Activated naive CD4-positive, alpha-beta T cell treated with anti-CD3 and anti-CD28 coated beads for 36 hours (primary cell): Measurements from ENCODE around the gene BBS10. TPM values are rescaled to one million over a fixed set of nuclear protein-coding genes. Genes with fewer than 3 reads are reported as not detected.
"Not testable (repeated sequence)": the region's sequence is repeated elsewhere in the genome, so short reads cannot be mapped to it uniquely, and the experiment has no call there.

Source experiments
- CTCF ChIA-PET: fragments of 350-600 bp; sonication (Branson Sonifier 250); formaldehyde crosslinking; loops from one replicate; lab custom pipeline; 2021; ENCODE audit warnings: antibody characterized with exemption; lab: Charles Lee
- DNase-seq: peaks from one replicate; pipeline ENCODE4 v3.0.0-alpha.2; 2020
- H3K27ac Mint-ChIP-seq: one replicate; pipeline ENCODE4 v1.8.0; 2021; ENCODE audit warnings: mild to moderate bottlenecking, mixed read lengths
- H3K27me3 Mint-ChIP-seq: one replicate; pipeline ENCODE4 v1.8.0; 2021; ENCODE audit warnings: low read depth, mixed read lengths
- H3K36me3 Mint-ChIP-seq: one replicate; pipeline ENCODE4 v1.8.0; 2021; ENCODE audit warnings: low read depth, mixed read lengths
- H3K4me1 Mint-ChIP-seq: one replicate; pipeline ENCODE4 v1.8.0; 2021; ENCODE audit warnings: low read depth, mixed read lengths
- H3K4me3 Mint-ChIP-seq: one replicate; pipeline ENCODE4 v1.8.0; 2021; ENCODE audit warnings: mild to moderate bottlenecking, moderate library complexity, mixed read lengths
- H3K9me3 Mint-ChIP-seq: one replicate; pipeline ENCODE4 v1.8.0; 2021; ENCODE audit warnings: mixed read lengths
- intact Hi-C: fragments of 100-400 bp; cut with micrococcal nuclease; formaldehyde crosslinking; loops from one replicate; pipeline ENCODE4 v1.15.1; 2023
- total RNA-seq, 2 experiments: library from RNA; stranded (reverse); gene quantifications; one replicate each; pipeline ENCODE4 v1.2.3, GENCODE V29; 2021

BBS10 gene
- total RNA-seq, 2 experiments from 2014 or later: 3.3 TPM

DNA sequence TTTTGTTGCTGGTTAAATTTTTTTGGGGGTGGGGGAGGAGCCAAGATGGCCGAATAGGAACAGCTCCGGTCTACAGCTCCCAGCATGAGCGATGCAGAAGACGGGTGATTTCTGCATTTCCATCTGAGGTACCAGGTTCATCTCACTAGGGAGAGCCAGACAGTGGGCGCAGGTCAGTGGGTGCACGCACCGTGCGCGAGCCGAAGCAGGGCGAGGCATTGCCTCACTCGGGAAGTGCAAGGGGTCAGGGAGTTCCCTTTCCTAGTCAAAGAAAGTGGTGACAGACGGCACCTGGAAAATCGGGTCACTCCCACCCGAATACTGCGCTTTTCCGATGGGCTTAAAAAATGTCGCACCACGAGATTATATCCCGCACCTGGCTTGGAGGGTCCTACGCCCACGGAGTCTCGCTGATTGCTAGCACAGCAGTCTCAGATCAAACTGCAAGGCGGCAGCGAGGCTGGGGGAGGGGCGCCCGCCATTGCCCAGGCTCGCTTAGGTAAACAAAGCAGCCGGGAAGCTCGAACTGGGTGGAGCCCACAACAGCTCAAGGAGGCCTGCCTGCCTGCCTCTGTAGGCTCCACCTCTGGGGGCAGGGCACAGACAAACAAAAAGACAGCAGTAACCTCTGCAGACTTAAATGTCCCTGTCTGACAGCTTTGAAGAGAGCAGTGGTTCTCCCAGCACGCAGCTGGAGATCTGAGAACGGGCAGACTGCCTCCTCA is 28.5 kb downstream of the BBS10 start:
- not testable (repeated sequence) for H3K4me3 Mint-ChIP-seq

DNA sequence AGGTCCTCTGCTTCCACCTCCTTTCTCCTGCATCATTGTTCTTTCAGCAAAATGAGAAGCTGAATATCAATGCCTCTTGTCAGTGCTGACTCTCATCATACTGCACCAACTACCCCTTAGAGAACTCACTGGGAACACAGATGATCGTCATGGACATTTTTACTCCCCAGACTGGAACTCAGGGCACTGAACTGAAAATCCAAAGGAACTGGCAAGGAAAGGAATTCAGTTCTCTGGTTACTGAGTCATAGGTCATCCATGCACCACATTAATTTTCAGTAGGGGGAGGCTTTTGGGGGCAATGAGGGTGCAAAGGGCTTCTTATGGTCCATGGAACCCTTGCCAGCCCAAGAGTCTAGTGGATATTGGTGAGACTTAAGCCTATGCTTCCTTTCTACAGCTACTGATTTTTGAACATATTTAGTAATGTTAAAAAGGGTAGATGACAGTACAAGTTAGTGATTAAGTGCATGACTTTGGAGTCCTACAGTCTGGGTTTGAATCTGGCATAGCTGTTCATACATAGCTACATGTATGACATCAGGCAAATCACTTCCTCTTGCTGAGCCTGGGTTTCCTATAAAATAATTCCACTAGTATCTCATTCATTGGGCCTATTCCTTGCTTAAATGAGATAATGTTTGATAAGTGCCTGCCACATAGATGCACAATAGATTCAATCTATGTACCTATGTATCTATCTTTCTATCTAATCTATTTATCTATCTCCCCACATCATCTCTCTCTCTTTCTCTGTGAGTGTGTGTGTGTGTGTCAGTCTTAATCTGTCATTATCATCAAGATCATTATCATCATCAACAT is 29.2 kb downstream of the BBS10 start:
- H3K9me3 Mint-ChIP-seq: no peaks in the 10 kb centered on the region
- H3K36me3 Mint-ChIP-seq: peaks cover 1% of the 10 kb centered on the region
- no peaks in the 10 kb centered on the region for H3K4me1 Mint-ChIP-seq
- DNase-seq: no peak
- CTCF ChIA-PET: no interaction called here
- H3K27ac Mint-ChIP-seq: no peak overlapping the region
- H3K4me3 Mint-ChIP-seq: no peak overlapping the region
- intact Hi-C loops: no loop called here
- peaks cover 18% of the 10 kb centered on the region for H3K27me3 Mint-ChIP-seq

More for the DNA sequence above, 28.5 kb downstream of the BBS10 start:
- H3K4me1 Mint-ChIP-seq, H3K36me3 Mint-ChIP-seq, intact Hi-C loops, H3K27ac Mint-ChIP-seq, CTCF ChIA-PET, H3K9me3 Mint-ChIP-seq, DNase-seq: not testable (repeated sequence)
- peaks cover 18% of the 10 kb centered on the region for H3K27me3 Mint-ChIP-seq

DNA sequence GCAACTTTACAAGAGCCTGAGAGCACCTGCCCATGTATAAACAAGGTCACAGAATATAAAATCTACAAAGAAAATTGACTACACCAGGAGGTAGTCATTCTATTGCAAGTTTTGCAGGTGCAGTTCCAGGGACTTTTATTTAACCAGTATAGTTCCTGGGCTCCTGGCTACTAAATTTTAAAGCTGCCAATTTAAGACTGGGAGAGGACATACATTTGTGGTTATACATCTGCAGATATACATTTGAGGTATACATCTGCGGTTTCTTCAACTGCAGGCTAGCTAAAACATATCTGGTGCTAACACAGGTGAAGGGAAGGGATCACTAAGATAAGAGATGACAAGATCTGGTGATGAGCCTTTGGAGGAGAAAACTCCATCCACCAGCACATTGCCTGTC is 30.2 kb downstream of the BBS10 start:
- Mint-ChIP-seq H3K9me3 (no peaks in the 10 kb centered on the region), H3K27ac (no peak overlapping the region), H3K36me3 (peaks cover 1% of the 10 kb centered on the region), H3K4me3 (no peak overlapping the region), H3K27me3 (peaks cover 20% of the 10 kb centered on the region), H3K4me1 (no peaks in the 10 kb centered on the region)
- CTCF ChIA-PET: interaction anchor here (1.1 kb wide), 1 partner anchor 12 kb away, joined by 3 read pairs; no protein-coding TSS in a partner anchor
- intact Hi-C loops: no loop called here
- no peak for DNase-seq

DNA sequence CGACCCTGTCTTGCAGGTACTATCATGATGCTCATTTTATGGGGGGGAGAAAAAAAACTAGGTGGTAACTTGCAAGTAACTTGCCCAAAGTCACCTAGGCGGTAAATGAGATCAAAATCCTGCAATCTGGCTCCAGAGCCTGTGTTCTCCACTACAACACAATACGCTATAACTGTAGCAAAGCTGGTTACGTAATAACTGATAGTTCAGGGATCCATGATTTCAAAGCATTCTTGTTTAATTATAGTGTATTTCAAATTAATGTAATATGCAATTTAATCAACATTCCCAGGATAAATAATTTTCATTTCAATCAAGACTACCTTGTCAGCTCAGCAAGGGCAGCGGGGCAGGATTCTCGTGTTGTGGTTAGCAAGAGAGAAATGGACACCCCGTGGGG is 31.7 kb downstream of the BBS10 start:
- Mint-ChIP-seq H3K4me1 (no peaks in the 10 kb centered on the region), H3K4me3 (no peak overlapping the region), H3K27ac (no peak overlapping the region), H3K9me3 (no peaks in the 10 kb centered on the region), H3K27me3 (peaks cover 28% of the 10 kb centered on the region), H3K36me3 (peaks cover 1% of the 10 kb centered on the region)
- CTCF ChIA-PET: no interaction called here
- intact Hi-C loops: no loop called here
- DNase-seq: no peak

DNA sequence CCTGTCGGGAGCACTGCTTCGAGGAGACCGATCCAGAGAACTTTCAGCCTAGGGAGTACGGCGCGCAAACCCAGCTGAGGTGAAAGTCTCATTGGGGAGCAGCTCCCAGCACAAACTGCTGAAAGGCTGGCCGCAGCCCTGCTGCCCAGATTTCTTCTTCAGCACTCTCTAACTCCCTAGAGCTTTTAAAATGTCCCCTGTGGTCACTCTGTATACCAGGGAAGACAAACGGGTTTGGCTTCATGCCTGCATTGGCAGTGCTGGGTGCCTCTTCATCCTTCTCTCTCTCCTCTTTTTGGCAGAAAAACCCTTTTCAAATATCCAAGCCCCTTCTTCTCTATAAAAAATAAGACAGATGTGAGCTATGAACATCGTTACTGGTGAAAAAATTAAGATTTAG is 34.9 kb downstream of the BBS10 start:
- Mint-ChIP-seq H3K27ac (no peak overlapping the region), H3K36me3 (no peaks in the 10 kb centered on the region), H3K4me1 (no peaks in the 10 kb centered on the region), H3K4me3 (no peak overlapping the region), H3K9me3 (no peaks in the 10 kb centered on the region), H3K27me3 (peaks cover 22% of the 10 kb centered on the region)
- CTCF ChIA-PET: no interaction called here
- intact Hi-C loops: no loop called here
- no peak for DNase-seq

DNA sequence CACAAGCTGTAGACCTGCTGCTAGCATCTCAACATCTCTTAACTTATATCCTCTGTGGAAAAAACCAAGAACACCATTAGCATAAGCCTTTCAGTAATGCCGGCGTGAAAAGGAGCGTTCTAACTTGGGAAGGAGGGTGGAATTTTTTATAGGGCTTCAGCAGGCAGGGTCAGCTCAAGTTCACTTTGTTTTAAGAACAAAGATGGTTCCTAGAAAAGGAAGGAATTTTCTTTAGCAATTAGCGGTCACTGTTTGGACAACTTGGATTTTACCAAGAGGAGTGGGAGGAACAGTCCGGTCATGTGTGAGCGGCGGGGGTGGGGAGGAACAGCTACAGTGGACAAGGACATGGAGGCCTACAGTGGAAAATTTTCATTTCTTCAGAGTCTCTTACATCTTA is 35.9 kb downstream of the BBS10 start:
- Mint-ChIP-seq H3K4me3 (no peak overlapping the region), H3K36me3 (no peaks in the 10 kb centered on the region), H3K27ac (no peak overlapping the region), H3K4me1 (no peaks in the 10 kb centered on the region), H3K27me3 (peaks cover 17% of the 10 kb centered on the region), H3K9me3 (no peaks in the 10 kb centered on the region)
- CTCF ChIA-PET: interaction anchor here (0.6 to 0.7 kb wide), 2 partner anchors 65 to 765 kb away, joined by 3 to 4 read pairs; no protein-coding TSS in a partner anchor
- intact Hi-C loops: no loop called here
- no peak for DNase-seq

DNA sequence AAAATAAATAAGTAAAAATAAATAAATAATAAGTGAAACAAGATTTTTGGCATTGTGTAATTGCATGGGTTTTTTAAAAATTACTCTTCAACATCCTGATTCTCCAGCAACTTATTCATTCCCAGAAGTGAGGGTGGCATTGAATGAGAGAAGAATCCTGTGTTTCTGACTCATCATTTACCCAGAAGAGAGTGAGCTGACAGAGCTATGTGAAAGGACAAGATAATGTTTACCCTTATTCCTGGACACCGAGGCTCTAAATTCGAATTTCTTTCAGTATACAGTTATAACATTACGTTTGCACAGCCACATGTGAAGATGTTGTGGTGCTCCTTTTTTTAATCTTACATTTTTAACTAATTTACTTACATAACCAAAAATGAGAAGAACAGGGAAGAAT is 36.4 kb downstream of the BBS10 start:
- CTCF ChIA-PET: interaction anchor here (0.7 kb wide), 1 partner anchor 65 kb away, joined by 3 read pairs; no protein-coding TSS in a partner anchor
- Mint-ChIP-seq H3K36me3 (no peaks in the 10 kb centered on the region), H3K27ac (no peak overlapping the region)

DNA sequence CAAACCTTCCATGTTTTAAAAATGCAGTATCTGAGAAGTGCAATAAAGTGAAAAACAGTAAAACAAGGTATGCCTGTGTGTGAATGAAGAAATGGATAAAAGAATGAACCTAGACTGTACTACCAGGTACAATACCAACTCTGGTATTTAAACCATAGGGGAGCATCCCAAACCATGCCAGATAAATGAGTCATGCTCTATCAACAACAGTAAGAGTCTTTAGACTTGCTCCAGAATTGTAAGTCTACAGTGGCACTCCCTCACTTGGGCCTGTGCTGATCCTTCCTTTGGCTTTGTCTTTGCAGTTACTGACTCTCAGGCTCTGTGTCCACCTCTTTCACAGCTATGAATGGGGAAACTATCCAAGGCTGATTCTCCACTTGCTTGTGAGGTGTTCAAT is 38.1 kb downstream of the BBS10 start:
- no peak overlapping the region for H3K27ac Mint-ChIP-seq
- H3K36me3 Mint-ChIP-seq: no peaks in the 10 kb centered on the region
- intact Hi-C loops: no loop called here
- H3K4me1 Mint-ChIP-seq: no peaks in the 10 kb centered on the region
- DNase-seq: no peak
- H3K4me3 Mint-ChIP-seq: no peak overlapping the region
- peaks cover 13% of the 10 kb centered on the region for H3K27me3 Mint-ChIP-seq
- CTCF ChIA-PET: no interaction called here
- no peaks in the 10 kb centered on the region for H3K9me3 Mint-ChIP-seq

More for the DNA sequence above, 36.4 kb downstream of the BBS10 start:
- intact Hi-C loops: no loop called here
- no peaks in the 10 kb centered on the region for H3K9me3 Mint-ChIP-seq
- H3K4me1 Mint-ChIP-seq: no peaks in the 10 kb centered on the region
- H3K27me3 Mint-ChIP-seq: peaks cover 17% of the 10 kb centered on the region
- no peak overlapping the region for H3K4me3 Mint-ChIP-seq
- no peak for DNase-seq

DNA sequence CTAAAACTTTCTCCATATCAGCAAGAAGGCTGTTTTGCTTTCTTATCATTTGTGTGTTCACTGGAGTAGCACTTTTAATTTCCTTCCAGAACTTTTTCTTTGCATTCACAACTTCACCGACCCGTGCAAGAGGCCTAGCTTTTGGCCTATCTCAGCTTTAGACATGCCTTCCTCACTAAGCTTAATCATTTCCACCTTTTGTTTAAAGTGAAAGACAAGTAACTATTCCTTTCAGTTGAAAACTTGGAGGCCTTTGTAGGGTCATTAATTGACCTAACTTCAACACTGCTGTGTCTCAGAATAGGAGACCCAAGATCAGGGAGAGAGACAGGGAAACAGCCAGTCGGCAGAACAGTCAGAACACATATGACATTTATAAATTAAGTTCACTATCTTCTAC is 39.3 kb downstream of the BBS10 start:
- peaks cover 12% of the 10 kb centered on the region for H3K27me3 Mint-ChIP-seq
- CTCF ChIA-PET: no interaction called here
- no peak overlapping the region for H3K27ac Mint-ChIP-seq

DNA sequence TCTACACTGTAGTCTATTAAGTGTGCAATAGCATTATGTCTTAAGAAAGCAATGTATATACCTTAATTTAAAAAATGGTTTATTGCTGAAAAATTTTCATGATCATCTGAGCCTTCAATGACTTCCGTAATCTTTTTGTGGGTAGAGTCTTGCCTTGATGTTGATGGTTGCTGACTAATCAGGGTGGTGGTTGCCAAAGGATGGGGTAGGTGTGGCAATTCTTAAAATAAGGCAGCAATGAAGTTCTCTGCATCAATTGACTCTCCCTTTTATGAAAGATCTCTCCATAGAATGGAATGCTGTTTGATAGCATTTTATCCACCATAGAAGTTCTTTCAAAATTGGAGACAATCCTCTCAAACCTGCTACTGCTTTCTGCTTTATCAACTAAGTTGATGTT is 41.1 kb downstream of the BBS10 start:
- Mint-ChIP-seq H3K4me3 (no peak overlapping the region), H3K9me3 (no peaks in the 10 kb centered on the region), H3K27me3 (peaks cover 3% of the 10 kb centered on the region), H3K27ac (no peak overlapping the region), H3K36me3 (no peaks in the 10 kb centered on the region), H3K4me1 (no peaks in the 10 kb centered on the region)
- intact Hi-C loops: no loop called here
- no peak for DNase-seq
- CTCF ChIA-PET: no interaction called here

More for the DNA sequence above, 39.3 kb downstream of the BBS10 start:
- no peaks in the 10 kb centered on the region for H3K36me3 Mint-ChIP-seq
- DNase-seq: no peak
- intact Hi-C loops: no loop called here
- no peaks in the 10 kb centered on the region for H3K4me1 Mint-ChIP-seq
- H3K9me3 Mint-ChIP-seq: no peaks in the 10 kb centered on the region
- no peak overlapping the region for H3K4me3 Mint-ChIP-seq

DNA sequence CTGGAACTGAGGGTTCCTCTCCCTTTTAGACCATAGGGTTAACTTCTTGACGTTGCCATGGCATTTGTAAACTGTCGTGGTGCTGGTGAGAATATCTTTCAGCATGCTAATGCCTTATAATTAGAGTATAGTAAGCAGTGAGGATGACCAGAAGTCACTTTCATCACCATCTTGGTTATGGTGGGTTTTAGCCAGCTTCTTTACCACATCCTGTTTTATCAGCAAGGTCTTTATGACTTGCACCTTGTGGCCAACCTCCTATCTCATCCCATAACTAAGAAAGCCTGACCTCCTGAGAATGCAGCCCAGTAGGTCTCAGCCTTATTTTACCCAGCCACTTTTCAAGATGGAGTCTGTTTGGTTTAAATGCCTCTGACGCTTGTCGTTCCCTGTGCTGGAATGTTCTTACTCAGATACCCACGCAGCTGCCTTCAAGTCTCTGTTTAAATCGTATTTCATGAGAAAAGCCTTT is 44.2 kb downstream of the BBS10 start:
- H3K4me3 Mint-ChIP-seq: no peak overlapping the region
- H3K27me3 Mint-ChIP-seq: no peaks in the 10 kb centered on the region
- DNase-seq: no peak
- intact Hi-C loops: no loop called here
- no peak overlapping the region for H3K27ac Mint-ChIP-seq
- CTCF ChIA-PET: no interaction called here
- no peaks in the 10 kb centered on the region for H3K4me1 Mint-ChIP-seq
- no peaks in the 10 kb centered on the region for H3K9me3 Mint-ChIP-seq
- no peaks in the 10 kb centered on the region for H3K36me3 Mint-ChIP-seq

DNA sequence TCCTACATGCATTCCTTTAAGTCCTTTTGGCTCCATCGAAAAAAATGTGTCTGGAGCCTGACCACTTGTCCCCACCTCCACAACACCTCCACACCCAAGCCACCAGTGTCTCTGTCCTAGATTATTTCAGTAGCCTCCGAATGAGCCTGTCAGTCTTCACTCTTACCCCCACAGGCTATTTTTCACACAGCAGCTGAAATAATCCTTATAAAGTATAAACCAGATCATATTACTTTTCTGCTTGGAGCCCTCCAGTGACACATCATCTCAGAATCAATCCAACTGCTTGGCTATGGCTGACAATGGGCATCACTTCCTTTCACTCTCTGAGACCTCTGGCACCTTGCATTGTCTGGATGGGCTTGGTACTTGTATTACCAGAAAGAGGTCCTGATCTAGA is 44.9 kb downstream of the BBS10 start:
- CTCF ChIA-PET: no interaction called here
- intact Hi-C loops: no loop called here

More for the DNA sequence above, 44.9 kb downstream of the BBS10 start:
- H3K4me1 Mint-ChIP-seq: no peaks in the 10 kb centered on the region
- no peaks in the 10 kb centered on the region for H3K27me3 Mint-ChIP-seq
- no peak for DNase-seq
- no peaks in the 10 kb centered on the region for H3K36me3 Mint-ChIP-seq
- H3K27ac Mint-ChIP-seq: no peak overlapping the region
- no peak overlapping the region for H3K4me3 Mint-ChIP-seq
- H3K9me3 Mint-ChIP-seq: no peaks in the 10 kb centered on the region
